Left lobe of liver (tissue), 2 donors: ENCODE measurements around the gene FANCI. TPM values are rescaled to one million over a fixed set of nuclear protein-coding genes. Genes with fewer than 3 reads are reported as not detected.

Experiments
- ATAC-seq: fragments of 200-7000 bp; cut with Tn5 transposase; one replicate; pipeline ENCODE4 v1.9.1; 2020; ENCODE audit warnings: mild to moderate bottlenecking, moderate library complexity
- DNase-seq: peaks from one replicate; pipeline ENCODE4 v3.0.0-alpha.2; 2020; ENCODE audit warnings: low spot score
- total RNA-seq: library from RNA; stranded (reverse); gene quantifications from one replicate; pipeline ENCODE4 v1.2.1, GENCODE V29; 2021
- donor health status: DM: no; HTN: no; CAD: no; lungs with moderate emphysema.
- donor health status: DM: no; HTN: yes; CAD: no.

The FANCI gene
- total RNA-seq, result 3.3 TPM

DNA sequence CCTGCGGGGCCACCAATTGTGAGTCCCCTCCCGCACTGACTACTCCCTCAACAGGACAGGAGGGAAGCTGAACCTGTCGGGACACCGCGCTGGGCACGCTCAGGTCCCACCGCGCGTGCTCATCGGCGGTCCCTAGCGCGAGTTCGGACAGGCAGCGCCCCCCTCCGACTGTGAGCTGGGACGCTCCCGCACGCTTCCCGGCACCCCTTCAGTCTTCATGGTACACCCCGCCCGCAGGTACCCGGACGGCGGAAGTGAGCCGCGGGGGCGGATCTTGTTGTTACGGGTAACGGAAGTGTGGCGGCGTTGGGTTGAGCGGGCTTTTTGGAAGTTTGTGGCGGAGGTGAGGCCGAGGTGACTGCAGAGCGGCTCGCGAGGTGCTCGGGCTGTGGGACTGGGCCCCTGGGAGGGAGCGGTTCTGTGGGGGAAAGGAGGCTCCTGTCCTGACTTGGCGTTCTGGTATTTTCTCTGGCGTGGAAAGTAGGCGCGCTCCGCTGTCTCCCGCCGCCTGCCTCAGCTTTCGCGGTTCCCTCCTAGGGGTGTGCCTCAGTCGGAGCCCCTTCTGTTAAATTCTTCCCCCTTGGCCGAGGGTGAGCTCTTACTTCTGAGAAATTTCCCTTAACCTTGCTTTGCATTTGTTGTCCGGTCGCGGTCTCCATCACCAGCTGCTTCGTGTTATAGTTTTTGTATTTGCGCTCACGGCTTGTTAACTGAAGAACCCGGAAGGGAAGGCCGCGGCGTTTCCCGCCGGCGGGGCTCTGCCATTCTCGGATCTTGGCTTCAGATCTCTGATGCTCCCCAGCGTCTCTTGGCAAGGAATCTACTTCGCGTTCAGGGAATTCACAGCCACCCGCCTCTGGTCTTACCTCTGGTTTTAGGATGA is at the start of gene FANCI:
TSS of gene FANCI (plus strand) at position 289 of the 883 bp plus-strand sequence. CDS start 3,669 bp downstream, outside the sequence.
- peak; percentile 99 for ATAC-seq
- DNase-seq, result peak; percentile 98

DNA sequence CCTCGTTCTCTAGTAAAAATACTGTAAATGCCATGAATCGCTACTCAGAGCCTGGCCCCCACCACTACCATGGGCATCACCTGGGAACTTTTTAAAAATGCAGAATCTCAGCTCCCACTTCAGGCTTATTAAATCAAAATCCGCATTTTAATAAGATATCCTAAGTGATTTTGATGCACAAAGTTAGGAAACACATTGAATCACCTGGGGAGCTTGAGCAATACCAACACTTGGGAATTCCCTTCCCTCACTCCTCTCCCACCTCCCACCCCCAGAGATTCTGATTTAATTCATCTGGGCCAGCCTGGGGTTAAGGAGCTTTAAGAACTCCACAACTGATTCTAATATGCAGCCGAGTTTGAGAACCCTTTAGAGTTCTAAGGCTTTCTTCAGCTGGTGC is 49.2 kb upstream of the FANCI start:
- no peak for ATAC-seq
- DNase-seq, result no peak

GRCh38 chr15:89195836-89196235 is 47.9 kb upstream of the FANCI start:
- no peak for DNase-seq
- ATAC-seq, result no peak

DNA sequence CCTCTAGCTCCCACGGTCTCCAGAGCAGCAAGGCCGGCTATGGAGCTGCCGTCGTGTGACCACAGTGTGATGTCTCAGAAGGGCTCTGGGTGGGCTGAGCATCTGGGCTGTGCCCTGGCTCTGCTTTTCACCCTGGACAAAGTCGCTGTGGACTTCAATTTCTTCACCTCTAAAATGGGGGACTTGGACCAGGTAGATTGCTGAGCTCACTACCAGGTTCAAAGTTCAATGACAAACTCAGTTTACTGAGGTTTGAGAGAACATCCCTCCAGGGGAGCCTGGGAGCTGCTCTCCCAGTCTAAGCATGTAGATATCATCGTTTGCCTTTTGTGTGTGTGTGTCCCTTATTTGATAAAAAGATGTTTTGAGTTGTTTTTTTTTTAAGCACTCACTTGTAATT is 47.5 kb upstream of the FANCI start:
- peak; percentile 16 for ATAC-seq

DNA sequence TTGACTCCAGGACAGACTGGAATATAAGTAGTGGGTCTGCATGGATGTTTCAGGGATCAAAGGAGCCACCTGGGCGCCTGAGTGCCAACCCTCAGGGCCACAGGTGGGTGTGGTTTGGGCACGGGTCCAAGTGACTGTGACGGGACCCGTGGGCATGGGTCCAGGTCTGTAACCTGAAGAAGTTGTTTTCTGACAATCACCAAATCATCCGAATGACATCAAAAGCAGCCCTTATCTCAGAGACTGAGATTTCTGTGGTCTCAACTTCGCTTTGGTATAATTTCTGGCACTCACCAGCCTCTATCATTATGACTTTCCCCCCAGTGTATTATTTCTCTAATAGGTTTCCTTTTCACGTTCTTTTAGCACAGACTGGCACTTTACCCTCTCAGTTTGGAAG is 46.8 kb upstream of the FANCI start:
- DNase-seq, result no peak
- no peak for ATAC-seq

More for the DNA sequence above, 47.5 kb upstream of the FANCI start:
- DNase-seq, result no peak

DNA sequence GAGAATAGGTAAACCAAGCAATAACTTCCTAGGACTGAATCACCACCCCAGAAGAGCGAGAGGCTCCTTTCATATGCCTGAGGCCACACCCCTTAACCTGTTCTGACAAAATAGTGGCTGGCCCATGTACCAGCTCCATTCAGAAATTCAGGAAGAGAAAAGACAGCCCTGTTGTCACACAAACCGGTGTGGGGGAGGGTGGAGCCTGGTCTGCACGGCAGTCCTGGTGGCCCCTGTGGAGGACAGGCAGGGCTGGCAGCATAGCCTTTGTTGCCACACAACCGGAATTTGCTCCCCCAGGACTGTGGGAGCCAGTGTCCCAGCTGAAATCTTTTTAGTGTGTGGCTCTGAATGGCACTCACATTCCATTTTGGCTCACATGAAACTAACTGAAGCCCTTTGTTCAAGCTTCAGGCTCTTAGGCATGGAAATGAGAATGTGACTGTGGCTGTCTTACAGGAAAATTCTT is 46.2 kb upstream of the FANCI start:
- no peak for DNase-seq
- peak; percentile 54 for ATAC-seq

- DNase-seq (no peak), ATAC-seq (no peak)
These were observed 45.6 kb upstream of the FANCI start for GRCh38 chr15:89198196-89198595.

GRCh38 chr15:89198934-89199333 is 44.8 kb upstream of the FANCI start:
- DNase-seq, result no peak
- no peak for ATAC-seq

- ATAC-seq, result no peak
- no peak for DNase-seq
These were observed 44.0 kb upstream of the FANCI start for GRCh38 chr15:89199746-89200145.

DNA sequence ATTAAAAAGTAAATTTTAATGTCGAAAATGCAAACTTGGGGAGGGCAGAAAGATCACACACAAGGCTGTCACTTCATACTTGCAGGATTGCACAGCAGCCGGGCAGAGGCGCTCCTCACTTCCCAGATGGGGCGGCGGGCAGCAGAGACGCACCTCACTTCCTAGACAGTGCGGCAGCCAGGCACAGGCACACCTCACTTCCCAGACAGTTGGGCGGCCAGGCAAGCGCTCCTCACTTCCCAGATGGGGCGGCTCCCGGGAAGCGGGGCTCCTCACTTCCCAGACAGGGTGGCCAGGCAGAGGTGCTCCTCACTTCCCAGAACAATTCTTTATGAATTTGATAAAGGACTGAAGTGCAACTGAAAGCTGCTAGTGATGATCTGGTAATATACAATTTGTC is 43.6 kb upstream of the FANCI start:
- no peak for ATAC-seq
- no peak for DNase-seq

DNA sequence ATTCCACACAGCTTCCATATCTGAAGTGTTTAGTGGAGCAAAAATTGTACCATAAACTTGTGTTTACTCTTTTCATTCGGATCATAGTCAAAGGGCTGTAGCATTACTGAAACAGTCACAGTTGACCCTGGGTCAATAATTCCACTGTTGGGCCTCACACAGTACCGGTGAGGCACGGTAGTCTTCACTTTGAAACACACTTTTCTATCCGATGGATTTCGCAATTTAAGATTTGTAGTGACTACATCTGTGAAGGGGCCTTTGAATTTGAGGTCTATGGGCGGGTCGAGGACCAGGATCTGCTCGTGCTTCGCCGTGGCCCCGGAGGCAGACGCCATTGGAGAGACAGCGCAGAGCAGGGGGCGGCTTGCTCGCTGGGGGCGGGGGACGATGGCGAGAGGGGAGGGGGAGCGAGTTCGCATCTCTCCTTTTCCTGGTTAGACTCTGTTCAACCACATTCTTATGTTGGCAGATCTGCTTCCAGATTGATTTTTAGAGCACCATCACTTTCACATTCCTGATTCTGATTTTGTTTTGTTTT is 42.2 kb upstream of the FANCI start:
- no peak for DNase-seq
- ATAC-seq, result peak; percentile 10

DNA sequence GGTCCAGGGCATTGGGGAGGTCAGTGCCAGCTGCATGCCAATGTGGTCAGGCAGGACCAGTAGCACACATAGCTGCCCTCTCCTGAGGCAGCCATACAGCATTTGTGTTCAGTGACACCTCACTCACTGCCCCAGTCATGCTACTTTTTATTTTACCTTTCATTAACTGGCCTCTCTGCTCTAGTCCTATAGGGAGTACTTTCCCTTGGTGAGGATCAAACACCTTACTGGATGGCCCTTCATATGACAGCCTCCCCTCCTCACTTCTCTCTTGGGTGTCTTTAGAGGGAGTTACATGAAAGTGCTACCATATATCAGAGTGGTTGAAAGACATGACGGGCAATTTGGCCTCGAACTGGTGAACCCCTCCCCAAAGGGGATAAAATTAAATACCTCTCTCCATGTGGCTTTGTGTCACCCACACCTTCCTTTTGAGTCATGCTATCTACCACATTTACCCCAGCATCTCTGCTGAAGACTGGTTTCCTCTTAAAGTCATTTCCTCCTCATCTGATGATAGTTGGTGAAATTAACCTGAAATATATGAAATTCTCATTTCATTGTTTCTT is 40.0 kb upstream of the FANCI start:
- DNase-seq (no peak), ATAC-seq (peak; percentile 23)

DNA sequence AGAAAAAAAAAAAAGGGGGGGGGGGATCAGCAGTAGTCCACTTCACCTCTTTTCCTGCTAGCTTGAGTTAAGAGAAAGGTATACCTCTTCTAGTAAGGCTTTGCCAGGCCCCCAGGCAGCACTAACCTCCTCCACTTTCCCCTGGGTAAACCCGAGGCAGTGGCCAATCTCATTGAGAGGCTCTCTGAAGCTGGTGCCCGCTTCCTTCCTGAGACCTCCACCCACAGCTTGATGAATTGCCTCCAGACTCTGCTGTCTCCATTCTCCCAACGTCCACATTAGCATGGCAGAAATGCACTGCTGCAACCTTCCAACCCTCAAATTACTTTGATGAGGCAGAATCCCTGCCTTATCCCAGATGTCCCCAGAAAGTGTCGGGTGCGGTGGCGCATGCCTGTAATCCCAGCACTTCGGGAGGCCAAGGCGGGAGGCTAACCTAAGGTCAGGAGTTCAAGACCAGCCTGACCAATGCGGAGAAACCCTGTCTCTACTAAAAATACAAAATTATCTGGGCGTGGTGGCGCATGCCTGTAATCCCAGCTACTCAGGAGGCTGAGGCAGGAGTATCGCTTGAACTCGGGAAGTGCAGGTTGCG is 37.7 kb upstream of the FANCI start:
- DNase-seq, result no peak

GRCh38 chr15:89206908-89207331 is 36.9 kb upstream of the FANCI start:
- peak; percentile 95 for ATAC-seq
- DNase-seq, result peak; percentile 69

More for the DNA sequence above, 37.7 kb upstream of the FANCI start:
- ATAC-seq, result no peak

DNA sequence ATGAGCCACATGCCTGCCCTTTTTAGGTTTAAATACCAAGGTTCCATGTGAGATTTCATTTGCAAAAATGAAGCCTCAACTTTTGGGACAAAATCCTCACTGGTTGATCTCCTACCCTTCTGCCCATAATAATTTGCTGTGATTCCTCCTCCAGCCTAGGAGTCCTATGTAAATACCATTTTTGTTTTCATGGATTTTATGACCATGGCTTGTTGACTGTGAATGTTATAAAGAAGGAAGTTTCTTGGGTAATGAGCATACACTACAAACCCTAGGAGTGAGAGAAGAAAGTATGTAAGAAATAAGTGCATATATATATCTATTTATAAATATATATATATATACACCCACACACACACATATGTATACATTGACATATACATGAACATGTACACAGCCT is 35.5 kb upstream of the FANCI start:
- ATAC-seq (no peak), DNase-seq (no peak)

GRCh38 chr15:89209057-89209456 is 34.7 kb upstream of the FANCI start:
- no peak for ATAC-seq

DNA sequence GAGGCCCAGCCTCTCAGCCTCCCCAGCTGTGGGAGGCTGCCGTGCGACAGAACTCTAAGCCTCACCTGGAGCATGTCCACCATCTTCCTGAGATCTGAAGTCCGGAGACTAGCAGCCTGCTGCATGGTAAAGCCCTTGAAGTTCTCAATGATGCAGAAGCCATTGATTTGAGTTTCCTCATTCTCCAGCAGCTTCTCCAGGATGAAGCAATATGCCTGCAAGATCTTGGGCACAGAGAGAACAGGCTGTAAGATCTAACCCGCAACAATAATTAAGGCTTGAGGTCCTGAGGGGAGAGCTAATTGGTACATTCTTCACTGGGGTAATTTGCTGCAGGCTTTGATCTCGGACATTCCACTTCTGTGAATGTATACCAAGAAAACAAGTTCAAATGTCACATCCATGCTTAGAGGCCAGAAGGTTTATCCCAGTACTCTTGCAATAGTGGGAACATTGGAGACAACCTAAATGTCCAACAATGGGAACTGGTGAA is 32.1 kb upstream of the FANCI start:
- no peak for DNase-seq

More at GRCh38 chr15:89209057-89209456, 34.7 kb upstream of the FANCI start:
- DNase-seq, result no peak

DNA sequence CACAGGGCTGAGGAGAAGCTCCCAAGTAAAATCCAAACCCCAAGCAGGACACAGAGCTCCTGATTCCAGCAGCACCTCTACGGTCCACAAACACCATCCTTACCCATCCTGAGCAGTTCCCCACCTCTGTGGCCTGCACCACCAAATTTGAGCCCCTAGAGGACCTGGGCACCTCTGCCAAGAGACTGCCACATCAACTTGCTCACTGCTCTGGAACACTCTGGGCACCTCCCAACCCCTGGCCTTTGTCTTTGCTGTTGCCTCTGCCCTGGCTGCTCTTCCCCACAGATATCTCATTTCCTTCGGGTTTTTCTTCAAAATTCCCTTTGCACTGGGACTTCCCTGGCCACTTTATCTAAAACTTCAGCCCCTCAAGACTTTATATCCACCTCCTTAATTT is 28.2 kb upstream of the FANCI start:
- DNase-seq, result no peak
- no peak for ATAC-seq

More for the DNA sequence above, 32.1 kb upstream of the FANCI start:
- no peak for ATAC-seq

- DNase-seq, result no peak
- ATAC-seq, result no peak
These were observed 26.7 kb upstream of the FANCI start for GRCh38 chr15:89217031-89217430.

- DNase-seq (no peak), ATAC-seq (no peak)
These were observed 25.9 kb upstream of the FANCI start for GRCh38 chr15:89217686-89218376.

GRCh38 chr15:89218531-89218930 is 25.2 kb upstream of the FANCI start:
- ATAC-seq (no peak), DNase-seq (no peak)
